ENCODE measurements around the gene SARDH. TPM values are rescaled to one million over a fixed set of nuclear protein-coding genes. Genes with fewer than 3 reads are reported as not detected.

The SARDH gene
- total and polyA plus RNA-seq, 9 of the 15 experiments (the other 6 are each of a cell fraction or from before 2014, with no cell fraction given): 0.14 TPM; not detected in 8

- TF ChIP-seq ZNF280B (CRISPR knock-in tag; IDR thresholded peaks at IDR 0.05) (no peak), ZNF583 (CRISPR knock-in tag; IDR thresholded peaks at IDR 0.05) (no peak)
Measured at GRCh38 chr9:133768371-133768858, 30.3 kb upstream of the SARDH start (continued).

- Histone ChIP-seq H3K27me3 (ENCODE audit: control insufficient read depth in 2 of 2, insufficient read depth in 2 of 2, low read length in 2 of 2) (no peaks in the 10 kb centered on the region; a peak in 2 of 5 replicates), H4K20me1 (replicated peaks; ENCODE audit: control insufficient read depth, insufficient read depth, low read length) (no peaks in the 10 kb centered on the region), H3K4me3 (no peak overlapping the region), H3K4me1 (replicated peaks in 1 of 2; ENCODE audit: control insufficient read depth in 2 of 2, insufficient read depth in 2 of 2, low read length in 2 of 2) (no peaks in the 10 kb centered on the region), H3K27ac (ENCODE audit: extremely low read depth, low read depth, low read length) (no peak overlapping the region), H3K9ac (ENCODE audit: insufficient read depth in 1 of 2, low read depth in 2 of 2, low read length in 2 of 2) (no peak overlapping the region), H3K9me1 (ENCODE audit: control insufficient read depth, insufficient read depth, low read length) (no peaks in the 10 kb centered on the region), H3K36me3 (ENCODE audit: control insufficient read depth, insufficient read depth, low read length) (no peaks in the 10 kb centered on the region), H3K79me2 (ENCODE audit: control insufficient read depth, insufficient read depth, low read length) (no peaks in the 10 kb centered on the region), H2AFZ (ENCODE audit: low read depth, low read length) (no peak overlapping the region), H3K4me2 (ENCODE audit: insufficient read depth, low read length) (no peak overlapping the region), H3K9me3 (replicated peaks; ENCODE audit: control insufficient read depth, insufficient read depth, low read depth, low read length) (no peaks in the 10 kb centered on the region)
- in situ Hi-C loops (cut with MboI) (no loop called here), intact Hi-C loops (cut with micrococcal nuclease) (no loop called here)
- FAIRE-seq (no peak), ATAC-seq (no peak), DNase-seq (ENCODE audit: extremely low read depth in 1 of 4, low spot score in 3 of 4) (no peak)
- no TSS peak for BruUV-seq (replicated peaks)
- ChIA-PET CTCF (ENCODE audit: low intra/inter-chr PET ratio) (no interaction called here), POLR2A (interaction anchor here (0.6 to 0.7 kb wide), 3 partner anchors 8 to 176 kb away, joined by 3 to 4 read pairs (median 3); no protein-coding TSS in a partner anchor)
- 36% methylated on average over 1 of the region's 1 CpG for WGBS (ENCODE audit: insufficient coverage, low coverage, missing lambda C conversion rate)
- TF ChIP-seq MITF (IDR thresholded peaks at IDR 0.05): no peak
- TF ChIP-seq NFYB (IDR thresholded peaks at IDR 0.05; ENCODE audit: extremely low read depth, insufficient read length): no peak
- TF ChIP-seq BMI1 (IDR thresholded peaks at IDR 0.05; ENCODE audit: low read length): no peak
- no peak for TF ChIP-seq PTRF (tag; IDR thresholded peaks at IDR 0.05)
- TF ChIP-seq ZNF589 (CRISPR knock-in tag; IDR thresholded peaks at IDR 0.05; ENCODE audit: low read depth): no peak
- TF ChIP-seq PCBP2 (IDR thresholded peaks at IDR 0.05; ENCODE audit: low read depth, low read length, poor library complexity, severe bottlenecking): no peak
- TF ChIP-seq GTF2B (IDR thresholded peaks at IDR 0.05; ENCODE audit: extremely low read depth, insufficient read length): no peak
Measured at GRCh38 chr9:133767625-133768024, 29.5 kb upstream of the SARDH start.
